Neural progenitor cell (in vitro differentiated cells): Measurements from ENCODE around the gene PTCHD1. TPM values are rescaled to one million over a fixed set of nuclear protein-coding genes. Genes with fewer than 3 reads are reported as not detected.

ENCODE experiments used
- DNase-seq: peaks from one replicate; pipeline ENCODE4 v3.0.0-alpha.2; 2016; ENCODE audit warnings: low spot score
- H2AFZ ChIP-seq: fragments of 200-600 bp; sonication (generic); replicated peaks from 2 replicates; pipeline ENCODE4 v1.6.1; 2016; ENCODE audit warnings: antibody characterized with exemption
- H3F3A ChIP-seq: fragments of 200-600 bp; sonication (generic); 2 replicates; pipeline ENCODE4 v1.6.1; 2016; ENCODE audit warnings: antibody characterized with exemption, low read depth
- H3K27ac ChIP-seq: fragments of 200-600 bp; sonication (generic); 2 replicates; pipeline ENCODE4 v1.5.1; 2016; ENCODE audit warnings: mild to moderate bottlenecking
- H3K27me3 ChIP-seq: fragments of 200-600 bp; sonication (generic); 2 replicates; pipeline ENCODE4 v1.6.1; 2016; ENCODE audit warnings: mild to moderate bottlenecking, moderate library complexity
- H3K36me3 ChIP-seq: fragments of 200-600 bp; sonication (generic); 2 replicates; pipeline ENCODE4 v1.5.1; 2016
- H3K4me1 ChIP-seq: fragments of 200-600 bp; sonication (generic); 2 replicates; pipeline ENCODE4 v1.6.1; 2016; ENCODE audit warnings: mixed run types
- H3K4me2 ChIP-seq: fragments of 200-600 bp; sonication (generic); 2 replicates; pipeline ENCODE4 v1.6.1; 2016
- H3K4me3 ChIP-seq: fragments of 200-600 bp; sonication (generic); 2 replicates; pipeline ENCODE4 v1.5.1; 2016
- H3K79me2 ChIP-seq: fragments of 200-600 bp; sonication (generic); 2 replicates; pipeline ENCODE4 v1.6.1; 2016; ENCODE audit warnings: low read depth
- H3K9ac ChIP-seq: fragments of 200-600 bp; sonication (generic); 2 replicates; pipeline ENCODE4 v1.6.1; 2016
- H3K9me3 ChIP-seq: fragments of 200-600 bp; sonication (generic); 2 replicates; pipeline ENCODE4 v1.5.1; 2016; ENCODE audit warnings: low read depth
- H4K20me1 ChIP-seq: fragments of 200-600 bp; sonication (generic); 2 replicates; pipeline ENCODE4 v1.6.1; 2016; ENCODE audit warnings: low read depth
- H3K27ac Mint-ChIP-seq: 3 replicates; pipeline ENCODE4 v1.8.0; 2021; ENCODE audit warnings: mixed read lengths
- H3K27me3 Mint-ChIP-seq: 2 replicates; pipeline ENCODE4 v1.8.0; 2022; ENCODE audit warnings: low read depth, mild to moderate bottlenecking, inconsistent platforms, moderate library complexity, mixed read lengths; ENCODE audit not compliant: insufficient read depth
- H3K36me3 Mint-ChIP-seq: 3 replicates; pipeline ENCODE4 v1.8.0; 2021; ENCODE audit warnings: mixed read lengths
- H3K4me1 Mint-ChIP-seq: 3 replicates; pipeline ENCODE4 v1.8.0; 2021; ENCODE audit warnings: mixed read lengths
- H3K4me3 Mint-ChIP-seq: 3 replicates; pipeline ENCODE4 v1.8.0; 2021; ENCODE audit warnings: mild to moderate bottlenecking, moderate library complexity, mixed read lengths
- H3K9me3 Mint-ChIP-seq: 3 replicates; pipeline ENCODE4 v1.8.0; 2020; ENCODE audit warnings: mixed read lengths
- EZH2 ChIP-seq: fragments of 200-600 bp; sonication (generic); IDR thresholded peaks from 2 replicates; pipeline ENCODE4 v1.6.1; 2017; ENCODE audit warnings: antibody characterized with exemption, mild to moderate bottlenecking, moderate library complexity
- EZH2phosphoT487 ChIP-seq: fragments of 200-600 bp; sonication (generic); IDR thresholded peaks from 2 replicates; pipeline ENCODE4 v1.6.1; 2017; ENCODE audit warnings: antibody characterized with exemption
- total RNA-seq: library from RNA; depleted of rRNA; stranded (reverse); fragments of >200 nt; gene quantifications from 2 replicates; pipeline ENCODE4 v1.2.3, GENCODE V29; 2015; ENCODE audit warnings: low replicate concordance
- TF ChIP-seq, protein P1 (sequence below): fragments of 200-600 bp; sonication (generic); IDR thresholded peaks from 2 replicates; pipeline ENCODE4 v1.5.1; 2017; ENCODE audit warnings: antibody characterized with exemption, mild to moderate bottlenecking

The PTCHD1 gene
- total RNA-seq, 1 donor from 2014 or later = 0.07 TPM

DNA sequence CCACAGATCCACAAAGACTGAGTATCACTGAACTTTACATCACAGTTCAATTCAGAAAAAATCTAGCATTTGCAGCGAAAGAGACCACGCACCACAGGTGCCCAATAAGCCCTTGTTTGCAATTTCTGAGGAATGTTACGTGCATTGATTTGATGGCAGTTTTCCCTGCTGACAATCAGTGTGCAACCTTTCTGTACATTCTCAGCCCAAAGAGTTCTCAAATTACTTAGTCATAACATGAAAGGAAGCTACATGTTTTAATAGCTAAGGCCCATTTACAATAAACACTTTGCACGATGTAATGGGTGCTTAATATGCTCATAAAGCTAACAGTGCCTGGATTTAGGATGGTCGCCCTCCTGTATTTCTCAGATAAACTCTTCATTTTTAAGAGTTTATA, 47.9 kb downstream of the PTCHD1 start:
- Histone ChIP-seq H3K36me3 (no peaks in the 10 kb centered on the region), H3K9ac (no peak overlapping the region), H3K9me3 (no peaks in the 10 kb centered on the region), H3K79me2 (no peaks in the 10 kb centered on the region), H3K4me1 (no peaks in the 10 kb centered on the region), H3K4me3 (no peak overlapping the region), H3K27ac (no peak overlapping the region), H3F3A (no peaks in the 10 kb centered on the region), H3K4me2 (no peak overlapping the region), H2AFZ (no peak overlapping the region), H4K20me1 (no peaks in the 10 kb centered on the region), H3K27me3 (no peaks in the 10 kb centered on the region)
- H3K4me1 Mint-ChIP-seq = peaks cover 20% of the 10 kb centered on the region
- no peak for DNase-seq
- no peaks in the 10 kb centered on the region for H3K36me3 Mint-ChIP-seq
- no peak overlapping the region for H3K4me3 Mint-ChIP-seq
- H3K27ac Mint-ChIP-seq = no peak overlapping the region
- H3K9me3 Mint-ChIP-seq = no peaks in the 10 kb centered on the region
- TF ChIP-seq EZH2phosphoT487 (no peak), EZH2 (no peak)
- TF ChIP-seq, protein P1, sequence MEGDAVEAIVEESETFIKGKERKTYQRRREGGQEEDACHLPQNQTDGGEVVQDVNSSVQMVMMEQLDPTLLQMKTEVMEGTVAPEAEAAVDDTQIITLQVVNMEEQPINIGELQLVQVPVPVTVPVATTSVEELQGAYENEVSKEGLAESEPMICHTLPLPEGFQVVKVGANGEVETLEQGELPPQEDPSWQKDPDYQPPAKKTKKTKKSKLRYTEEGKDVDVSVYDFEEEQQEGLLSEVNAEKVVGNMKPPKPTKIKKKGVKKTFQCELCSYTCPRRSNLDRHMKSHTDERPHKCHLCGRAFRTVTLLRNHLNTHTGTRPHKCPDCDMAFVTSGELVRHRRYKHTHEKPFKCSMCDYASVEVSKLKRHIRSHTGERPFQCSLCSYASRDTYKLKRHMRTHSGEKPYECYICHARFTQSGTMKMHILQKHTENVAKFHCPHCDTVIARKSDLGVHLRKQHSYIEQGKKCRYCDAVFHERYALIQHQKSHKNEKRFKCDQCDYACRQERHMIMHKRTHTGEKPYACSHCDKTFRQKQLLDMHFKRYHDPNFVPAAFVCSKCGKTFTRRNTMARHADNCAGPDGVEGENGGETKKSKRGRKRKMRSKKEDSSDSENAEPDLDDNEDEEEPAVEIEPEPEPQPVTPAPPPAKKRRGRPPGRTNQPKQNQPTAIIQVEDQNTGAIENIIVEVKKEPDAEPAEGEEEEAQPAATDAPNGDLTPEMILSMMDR = no peak
- H3K27me3 Mint-ChIP-seq = no peaks in the 10 kb centered on the region

DNA sequence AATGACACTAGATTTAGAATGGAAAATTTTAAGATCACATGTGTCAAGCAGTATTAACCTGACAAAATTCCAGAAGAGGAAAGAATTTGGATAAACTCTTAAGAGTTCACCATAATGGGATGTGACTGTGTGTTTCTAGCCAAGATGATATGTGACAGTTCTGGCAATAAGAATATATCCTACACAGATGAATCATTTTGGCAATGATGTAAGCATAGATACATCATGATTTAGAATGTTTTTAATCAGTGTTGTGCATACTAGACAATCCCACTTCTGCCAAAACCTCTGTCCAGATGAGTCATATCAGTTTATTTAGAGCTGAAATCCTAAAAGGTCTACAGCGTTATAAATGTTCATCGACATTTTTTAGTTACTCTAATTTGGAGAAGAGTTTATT, 48.8 kb downstream of the PTCHD1 start:
- H3K27me3 Mint-ChIP-seq = no peaks in the 10 kb centered on the region
- no peaks in the 10 kb centered on the region for H4K20me1 ChIP-seq
- no peak overlapping the region for H3K27ac Mint-ChIP-seq
- H3K4me3 Mint-ChIP-seq = no peak overlapping the region
- H3K9me3 ChIP-seq = no peaks in the 10 kb centered on the region
- no peaks in the 10 kb centered on the region for H3K36me3 ChIP-seq
- H3K36me3 Mint-ChIP-seq = no peaks in the 10 kb centered on the region
- no peak overlapping the region for H3K9ac ChIP-seq
- no peak overlapping the region for H3K4me3 ChIP-seq
- no peak for DNase-seq
- no peaks in the 10 kb centered on the region for H3K27me3 ChIP-seq
- no peak overlapping the region for H2AFZ ChIP-seq
- no peaks in the 10 kb centered on the region for H3K9me3 Mint-ChIP-seq
- TF ChIP-seq EZH2phosphoT487 (no peak), EZH2 (no peak)
- TF ChIP-seq, protein P1 = no peak
- H3F3A ChIP-seq = no peaks in the 10 kb centered on the region
- no peak overlapping the region for H3K4me2 ChIP-seq
- H3K79me2 ChIP-seq = no peaks in the 10 kb centered on the region
- peaks cover 22% of the 10 kb centered on the region for H3K4me1 Mint-ChIP-seq
- H3K27ac ChIP-seq = no peak overlapping the region
- no peaks in the 10 kb centered on the region for H3K4me1 ChIP-seq

DNA sequence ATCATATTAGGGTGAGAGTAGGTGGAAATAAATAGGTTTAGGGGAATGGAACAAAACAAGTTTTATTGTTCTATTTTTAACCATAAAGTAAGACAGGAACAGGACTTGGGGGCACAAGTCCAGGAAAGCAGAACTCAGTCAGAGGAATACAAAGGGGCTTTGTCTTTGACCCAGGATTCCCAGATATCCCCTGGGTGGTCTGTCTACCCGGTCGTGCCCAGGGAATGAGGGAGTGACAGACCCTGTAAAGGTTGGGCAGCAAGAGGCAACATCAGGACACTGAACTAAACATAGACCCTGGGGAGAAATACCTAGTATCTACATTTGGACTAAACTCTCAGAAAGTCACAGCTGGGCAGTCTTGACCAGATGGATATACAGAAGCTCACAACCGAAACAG, 50.6 kb downstream of the PTCHD1 start:
- no peaks in the 10 kb centered on the region for H3K27me3 ChIP-seq
- no peak overlapping the region for H2AFZ ChIP-seq
- no peak overlapping the region for H3K9ac ChIP-seq
- H3K4me2 ChIP-seq = no peak overlapping the region
- H3K36me3 ChIP-seq = no peaks in the 10 kb centered on the region
- no peaks in the 10 kb centered on the region for H3K79me2 ChIP-seq
- TF ChIP-seq EZH2phosphoT487 = no peak
- TF ChIP-seq, protein P1 = no peak
- no peak for TF ChIP-seq EZH2
- H3K9me3 ChIP-seq = no peaks in the 10 kb centered on the region
- no peak overlapping the region for H3K27ac Mint-ChIP-seq
- no peaks in the 10 kb centered on the region for H3K4me1 ChIP-seq
- no peak overlapping the region for H3K27ac ChIP-seq
- no peaks in the 10 kb centered on the region for H4K20me1 ChIP-seq
- H3K4me3 Mint-ChIP-seq = no peak overlapping the region
- H3K4me3 ChIP-seq = no peak overlapping the region
- no peak for DNase-seq
- H3F3A ChIP-seq = no peaks in the 10 kb centered on the region
- no peaks in the 10 kb centered on the region for H3K27me3 Mint-ChIP-seq
- H3K9me3 Mint-ChIP-seq = no peaks in the 10 kb centered on the region
- no peaks in the 10 kb centered on the region for H3K36me3 Mint-ChIP-seq
- H3K4me1 Mint-ChIP-seq = peaks cover 22% of the 10 kb centered on the region

DNA sequence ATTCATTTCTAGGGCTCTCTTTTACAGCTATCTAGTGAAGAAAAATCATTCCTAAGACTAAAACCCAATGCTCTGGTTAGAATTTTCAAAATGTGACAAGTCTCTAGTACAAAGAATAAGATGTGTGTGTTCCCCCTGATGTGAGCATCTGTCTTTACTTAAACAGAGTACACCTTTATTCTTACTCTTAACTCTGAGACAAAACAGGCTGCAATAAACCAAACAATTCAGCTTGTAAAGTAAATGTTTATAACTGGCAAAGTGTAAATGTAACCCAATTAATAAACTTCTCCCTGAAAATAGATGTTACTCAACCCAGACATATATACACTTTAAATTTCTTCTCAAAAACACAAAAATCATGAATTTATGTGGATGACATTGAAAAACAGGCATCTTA, 51.6 kb downstream of the PTCHD1 start:
- Mint-ChIP-seq H3K36me3 (no peaks in the 10 kb centered on the region), H3K27me3 (no peaks in the 10 kb centered on the region), H3K4me3 (no peak overlapping the region), H3K9me3 (no peaks in the 10 kb centered on the region), H3K27ac (no peak overlapping the region), H3K4me1 (peaks cover 22% of the 10 kb centered on the region)
- Histone ChIP-seq H3K36me3 (no peaks in the 10 kb centered on the region), H3K9ac (no peak overlapping the region), H3K27me3 (no peaks in the 10 kb centered on the region), H4K20me1 (no peaks in the 10 kb centered on the region), H3K9me3 (no peaks in the 10 kb centered on the region), H3K4me1 (no peaks in the 10 kb centered on the region), H3K4me2 (no peak overlapping the region), H3F3A (no peaks in the 10 kb centered on the region), H2AFZ (no peak overlapping the region), H3K79me2 (no peaks in the 10 kb centered on the region), H3K27ac (no peak overlapping the region), H3K4me3 (no peak overlapping the region)
- no peak for DNase-seq
- TF ChIP-seq EZH2phosphoT487 (no peak), EZH2 (no peak)
- TF ChIP-seq, protein P1 = no peak
